ENCODE data around the gene OSBP2.

OSBP2 gene

DNA sequence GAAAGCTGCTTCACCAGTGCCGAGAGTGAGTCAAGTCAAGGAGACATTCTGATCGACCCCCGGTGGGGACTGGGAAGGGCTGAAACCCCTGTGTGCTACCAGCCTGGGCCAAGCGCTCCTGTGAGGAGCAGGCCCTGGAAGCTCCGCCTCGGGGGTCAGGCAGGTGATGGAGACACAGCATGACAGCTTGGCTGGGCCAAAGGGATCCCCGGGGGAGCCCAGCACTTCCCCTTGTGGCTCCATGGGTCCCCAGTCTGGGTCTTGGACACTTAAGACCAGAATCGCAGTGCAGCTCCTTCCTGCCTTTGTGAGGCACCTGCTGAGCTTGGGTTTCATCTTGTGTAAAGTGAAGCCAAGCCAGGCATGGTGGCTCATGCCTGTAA lies 184.7 kb downstream of the OSBP2 start:
- TF ChIP-seq, protein P1, sequence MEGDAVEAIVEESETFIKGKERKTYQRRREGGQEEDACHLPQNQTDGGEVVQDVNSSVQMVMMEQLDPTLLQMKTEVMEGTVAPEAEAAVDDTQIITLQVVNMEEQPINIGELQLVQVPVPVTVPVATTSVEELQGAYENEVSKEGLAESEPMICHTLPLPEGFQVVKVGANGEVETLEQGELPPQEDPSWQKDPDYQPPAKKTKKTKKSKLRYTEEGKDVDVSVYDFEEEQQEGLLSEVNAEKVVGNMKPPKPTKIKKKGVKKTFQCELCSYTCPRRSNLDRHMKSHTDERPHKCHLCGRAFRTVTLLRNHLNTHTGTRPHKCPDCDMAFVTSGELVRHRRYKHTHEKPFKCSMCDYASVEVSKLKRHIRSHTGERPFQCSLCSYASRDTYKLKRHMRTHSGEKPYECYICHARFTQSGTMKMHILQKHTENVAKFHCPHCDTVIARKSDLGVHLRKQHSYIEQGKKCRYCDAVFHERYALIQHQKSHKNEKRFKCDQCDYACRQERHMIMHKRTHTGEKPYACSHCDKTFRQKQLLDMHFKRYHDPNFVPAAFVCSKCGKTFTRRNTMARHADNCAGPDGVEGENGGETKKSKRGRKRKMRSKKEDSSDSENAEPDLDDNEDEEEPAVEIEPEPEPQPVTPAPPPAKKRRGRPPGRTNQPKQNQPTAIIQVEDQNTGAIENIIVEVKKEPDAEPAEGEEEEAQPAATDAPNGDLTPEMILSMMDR (IDR thresholded peaks at IDR 0.05; ENCODE audit: low read depth, low read length): no peak
- Histone ChIP-seq H3K9me3 (no peaks in the 10 kb centered on the region), H3K4me3 (ENCODE audit: low read depth, low read length) (no peak overlapping the region), H3K4me1 (peaks cover 4% of the 10 kb centered on the region), H3K27me3 (no peaks in the 10 kb centered on the region), H3K36me3 (no peaks in the 10 kb centered on the region)
- DNase-seq: no peak

DNA sequence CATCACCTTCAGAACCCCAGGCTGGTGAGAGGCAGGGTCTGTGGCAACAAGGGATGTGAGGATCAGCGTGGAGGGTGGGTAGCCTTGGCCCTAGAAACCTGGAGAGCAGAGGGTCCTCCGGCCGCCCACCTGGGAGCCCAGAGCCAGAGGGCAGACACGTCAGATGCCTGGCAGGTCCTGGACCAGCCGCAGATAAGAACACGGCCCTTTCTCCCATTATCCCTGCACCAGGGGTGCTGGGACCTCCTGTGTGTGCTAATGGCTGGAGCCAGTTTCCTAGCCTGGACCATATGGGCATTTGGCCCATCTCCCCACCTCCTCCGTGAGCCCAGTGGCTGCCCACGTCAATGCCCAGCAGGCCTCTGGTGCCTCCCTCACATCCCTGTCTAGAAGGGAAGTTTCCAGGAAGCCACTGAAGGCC lies 185.5 kb downstream of the OSBP2 start:
- DNase-seq: no peak
- H3K4me1 ChIP-seq: peaks cover 4% of the 10 kb centered on the region
- no peaks in the 10 kb centered on the region for H3K36me3 ChIP-seq
- TF ChIP-seq, protein P1 (IDR thresholded peaks at IDR 0.05; ENCODE audit: low read depth, low read length): no peak
- H3K4me3 ChIP-seq (ENCODE audit: low read depth, low read length): no peak overlapping the region
- no peaks in the 10 kb centered on the region for H3K9me3 ChIP-seq
- no peaks in the 10 kb centered on the region for H3K27me3 ChIP-seq

DNA sequence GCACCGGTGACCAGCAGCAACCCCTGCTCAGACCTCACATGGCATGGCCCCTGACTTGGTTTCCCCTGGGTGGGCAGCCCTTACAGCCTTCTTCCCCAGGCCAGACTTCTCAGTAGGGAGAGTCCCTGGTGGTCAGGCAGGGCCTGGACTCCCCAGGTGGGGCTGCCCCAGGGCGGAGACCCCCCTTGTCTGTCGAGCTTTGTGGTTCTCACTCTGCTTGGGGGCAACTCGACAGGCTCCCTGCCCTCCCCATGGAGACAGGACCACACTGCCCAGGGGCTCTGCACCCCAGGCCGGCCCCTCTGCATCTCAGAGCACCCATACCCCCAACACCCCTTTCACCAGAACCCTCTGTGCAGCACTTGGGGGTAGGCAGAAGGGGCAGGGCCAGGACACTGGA lies 186.2 kb downstream of the OSBP2 start:
- Histone ChIP-seq H3K36me3 (no peaks in the 10 kb centered on the region), H3K9me3 (no peaks in the 10 kb centered on the region), H3K4me1 (peaks cover 4% of the 10 kb centered on the region), H3K27me3 (no peaks in the 10 kb centered on the region), H3K4me3 (ENCODE audit: low read depth, low read length) (no peak overlapping the region)
- no peak for DNase-seq
- TF ChIP-seq, protein P1 (IDR thresholded peaks at IDR 0.05; ENCODE audit: low read depth, low read length): no peak

DNA sequence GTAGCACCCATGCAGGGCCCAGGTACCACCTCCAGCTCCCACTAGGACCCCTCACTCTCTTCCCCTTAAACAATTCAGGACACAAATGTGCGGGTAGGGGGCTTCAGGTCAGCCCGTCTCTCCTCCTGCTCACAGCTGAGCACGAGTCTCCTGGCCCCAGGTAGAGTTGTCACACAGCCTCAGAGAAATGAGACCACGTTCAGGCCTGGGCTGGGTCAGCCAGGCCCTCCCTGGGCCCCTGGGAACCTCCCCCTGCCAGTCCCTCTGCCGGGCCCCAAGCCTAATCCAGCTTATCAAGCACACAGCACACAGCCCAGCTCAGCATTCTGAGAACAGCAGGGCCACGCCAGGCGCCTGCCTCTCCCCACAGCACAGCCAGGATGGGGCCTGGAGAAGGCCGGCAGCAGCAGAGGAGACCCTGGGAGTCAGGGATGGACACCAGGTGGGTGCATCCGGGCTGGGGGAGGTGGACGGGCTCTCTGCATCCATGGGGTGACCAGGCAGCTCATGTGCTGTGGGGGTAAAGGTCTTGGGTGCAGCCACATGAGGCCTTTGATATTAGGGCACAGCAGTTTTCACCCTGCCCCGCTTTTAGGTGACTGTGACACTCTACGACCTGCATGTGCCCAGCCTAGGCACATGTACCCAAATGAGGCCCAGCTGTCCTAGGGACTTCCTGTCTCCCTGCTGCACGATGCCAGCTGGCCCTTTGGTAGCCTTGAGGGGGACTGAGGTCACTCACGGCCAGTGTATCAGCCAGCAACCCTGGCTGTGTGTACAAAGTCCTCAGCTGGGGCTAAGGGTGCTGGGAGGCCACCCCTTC lies 186.9 kb downstream of the OSBP2 start:
- H3K9me3 ChIP-seq: no peaks in the 10 kb centered on the region
- H3K4me1 ChIP-seq: peaks cover 4% of the 10 kb centered on the region
- TF ChIP-seq, protein P1 (IDR thresholded peaks at IDR 0.05; ENCODE audit: low read depth, low read length): no peak
- H3K27me3 ChIP-seq: no peaks in the 10 kb centered on the region
- peak; percentile 63 for DNase-seq
- no peak overlapping the region for H3K4me3 ChIP-seq (ENCODE audit: low read depth, low read length)
- no peaks in the 10 kb centered on the region for H3K36me3 ChIP-seq

DNA sequence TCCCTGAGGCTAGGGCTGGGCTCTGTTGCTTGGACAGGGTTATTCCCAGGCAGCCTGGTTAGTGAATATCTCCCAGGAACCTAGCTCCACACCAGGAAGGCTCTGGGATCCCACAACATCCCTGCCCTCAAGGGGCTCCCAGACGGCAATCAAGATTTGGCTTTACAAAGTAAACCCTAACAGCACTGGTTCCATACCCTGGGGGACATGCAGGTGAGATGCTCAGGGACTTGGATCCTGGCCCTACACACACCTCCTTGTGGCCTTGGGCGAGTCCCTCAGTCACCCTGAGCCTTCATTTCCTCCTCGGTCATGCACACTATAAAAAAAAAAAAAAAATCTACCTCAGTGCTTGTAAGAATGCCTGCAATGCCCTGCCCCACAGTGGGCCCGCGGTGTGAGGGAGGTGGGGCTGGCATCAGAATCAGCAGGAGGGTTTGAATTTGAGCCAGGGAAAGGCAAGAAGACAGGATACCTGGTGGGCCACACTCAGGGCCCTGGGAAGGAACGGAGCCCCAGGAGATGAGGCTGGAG lies 187.6 kb downstream of the OSBP2 start:
- H3K4me3 ChIP-seq (ENCODE audit: low read depth, low read length): no peak overlapping the region
- TF ChIP-seq, protein P1 (IDR thresholded peaks at IDR 0.05; ENCODE audit: low read depth, low read length): no peak
- H3K36me3 ChIP-seq: no peaks in the 10 kb centered on the region
- no peaks in the 10 kb centered on the region for H3K27me3 ChIP-seq
- H3K9me3 ChIP-seq: no peaks in the 10 kb centered on the region
- no peak for DNase-seq
- H3K4me1 ChIP-seq: peaks cover 4% of the 10 kb centered on the region

DNA sequence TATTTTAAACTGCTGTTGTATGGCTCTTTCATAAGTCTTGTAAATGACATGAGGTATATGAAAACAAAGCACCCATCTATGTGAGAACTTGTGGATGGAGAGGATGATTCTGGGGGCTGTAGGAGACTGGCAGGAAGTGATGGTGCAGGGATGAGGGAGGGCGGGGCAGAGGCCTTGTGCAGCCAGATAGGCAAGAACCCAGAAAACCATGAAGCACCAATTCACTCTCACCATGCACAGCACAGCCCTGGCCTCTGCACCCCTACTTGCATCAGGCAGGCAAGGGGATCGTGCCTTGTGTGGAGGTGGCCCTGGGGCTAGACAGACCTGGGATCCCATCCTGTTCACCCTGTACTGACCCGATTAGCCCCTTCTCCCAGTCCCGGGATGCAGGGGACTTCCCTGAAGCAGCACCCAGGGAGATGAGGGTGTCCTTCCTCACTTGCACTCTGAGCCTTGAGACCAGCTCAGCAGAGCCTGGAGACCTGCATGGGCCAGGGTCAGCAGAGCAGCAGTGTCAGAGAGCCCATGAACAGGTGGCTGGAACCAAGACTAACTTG lies 188.4 kb downstream of the OSBP2 start:
- H3K9me3 ChIP-seq: no peaks in the 10 kb centered on the region
- no peak for DNase-seq

More for the DNA sequence above, 188.4 kb downstream of the OSBP2 start:
- Histone ChIP-seq H3K27me3 (no peaks in the 10 kb centered on the region), H3K4me1 (peaks cover 4% of the 10 kb centered on the region), H3K36me3 (no peaks in the 10 kb centered on the region), H3K4me3 (ENCODE audit: low read depth, low read length) (no peak overlapping the region)
- TF ChIP-seq, protein P1 (IDR thresholded peaks at IDR 0.05; ENCODE audit: low read depth, low read length): no peak
